GM12878 (cell line): ENCODE results near the gene ITIH5.
"Not testable (repeated sequence)": the region's sequence is repeated elsewhere in the genome, so short reads cannot be mapped to it uniquely, and the experiment has no call there.

Experiments
- CTCF ChIP-seq, 3 experiments: IDR thresholded peaks in 2 of 3; conservative IDR thresholded peaks in 1 of 3; 2 replicates each; pipeline ENCODE4 v1.5.1; 2011; ENCODE audit warnings: low read depth in 3 of 3, low read length in 3 of 3, mild to moderate bottlenecking in 3 of 3, control low read depth in 2 of 3, moderate library complexity in 2 of 3, inconsistent platforms in 1 of 3, mixed read lengths in 1 of 3; ENCODE audit not compliant: control insufficient read depth in 2 of 3, insufficient read depth in 1 of 3; ENCODE audit errors: extremely low read depth in 1 of 3
- TF ChIP-seq, protein P1 (sequence below): IDR thresholded peaks from 2 replicates; pipeline ENCODE4 v1.6.1; 2011; ENCODE audit warnings: low read depth, mild to moderate bottlenecking, low read length, moderate library complexity, borderline replicate concordance; ENCODE audit errors: extremely low read depth

DNA sequence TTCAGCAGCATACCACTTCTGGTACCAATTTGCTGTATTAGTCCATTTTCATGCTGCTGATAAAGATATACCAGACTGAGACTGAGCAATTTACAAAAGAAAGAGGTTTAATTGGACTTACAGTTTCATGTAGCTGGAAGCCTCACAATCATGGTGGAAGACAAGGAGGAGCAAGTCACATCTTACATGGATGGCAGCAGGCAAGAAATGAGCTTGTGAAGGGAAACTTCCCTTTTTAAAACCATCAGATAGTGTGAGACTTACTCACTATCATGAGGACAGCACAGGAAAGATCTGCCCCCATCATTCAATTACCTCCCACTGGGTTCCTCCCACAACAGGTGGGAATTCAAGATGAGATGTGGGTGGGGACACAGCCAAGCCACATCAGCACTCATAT lies 26.4 kb upstream of the ITIH5 start:
- TF ChIP-seq, protein P1, sequence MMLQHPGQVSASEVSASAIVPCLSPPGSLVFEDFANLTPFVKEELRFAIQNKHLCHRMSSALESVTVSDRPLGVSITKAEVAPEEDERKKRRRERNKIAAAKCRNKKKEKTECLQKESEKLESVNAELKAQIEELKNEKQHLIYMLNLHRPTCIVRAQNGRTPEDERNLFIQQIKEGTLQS: not testable (repeated sequence)
- TF ChIP-seq CTCF (IDR thresholded peaks at IDR 0.05 in 2 of 3, conservative IDR thresholded peaks at IDR 0.05 in 1 of 3; ENCODE audit: control insufficient read depth in 2 of 3, extremely low read depth in 1 of 3, insufficient read depth in 1 of 3, low read depth in 3 of 3, low read length in 3 of 3): not testable (repeated sequence)
